ENCODE results near the gene PTGER1.

DNA sequence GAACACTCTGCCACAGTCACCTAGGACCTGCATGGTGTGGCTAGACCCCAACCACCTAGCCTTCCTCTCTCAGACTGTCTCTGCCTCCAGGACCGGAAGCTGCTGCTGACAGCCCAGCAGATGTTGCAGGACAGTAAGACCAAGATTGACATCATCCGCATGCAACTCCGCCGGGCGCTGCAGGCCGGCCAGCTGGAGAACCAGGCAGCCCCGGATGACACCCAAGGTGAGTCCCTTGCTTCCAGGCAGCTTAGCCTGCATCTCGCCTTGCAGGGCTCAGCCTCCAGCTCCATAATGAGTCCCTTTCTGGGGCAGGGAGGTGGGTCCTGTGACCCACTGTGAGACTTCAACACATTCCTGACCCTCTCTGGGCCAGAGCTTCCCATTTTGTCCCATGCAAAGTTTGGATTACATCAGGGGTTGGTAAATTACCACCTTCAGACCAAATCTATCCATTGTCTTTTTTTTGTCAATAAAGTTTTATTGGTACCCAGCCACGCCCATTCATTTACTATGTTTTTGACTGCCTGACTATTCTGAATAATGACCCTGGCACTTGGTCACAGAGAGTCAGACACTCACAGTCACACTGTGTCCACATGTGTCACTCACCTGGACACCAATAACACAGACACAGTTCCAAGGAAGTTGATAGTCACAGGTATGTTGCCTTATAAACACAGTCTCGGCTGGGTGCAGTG, 28.7 kb downstream of the PTGER1 start:
- no peak for TF ChIP-seq CTCF (IDR thresholded peaks at IDR 0.05)
- TF ChIP-seq EZH2 (IDR thresholded peaks at IDR 0.05; ENCODE audit: borderline replicate concordance, insufficient read depth, low read depth, low read length, poor library complexity, severe bottlenecking) = no peak
